HG02870 (cell line): Measurements from ENCODE around the gene GZMA.
"Not testable (repeated sequence)": the region's sequence is repeated elsewhere in the genome, so short reads cannot be mapped to it uniquely, and the experiment has no call there.

ENCODE experiments used
- ATAC-seq: cut with Tn5 transposase; IDR thresholded peaks from one replicate; pipeline ENCODE4 v1.9.1; 2021; ENCODE audit warnings: mild to moderate bottlenecking, moderate library complexity; ENCODE audit not compliant: unreplicated experiment

Gene GZMA

DNA sequence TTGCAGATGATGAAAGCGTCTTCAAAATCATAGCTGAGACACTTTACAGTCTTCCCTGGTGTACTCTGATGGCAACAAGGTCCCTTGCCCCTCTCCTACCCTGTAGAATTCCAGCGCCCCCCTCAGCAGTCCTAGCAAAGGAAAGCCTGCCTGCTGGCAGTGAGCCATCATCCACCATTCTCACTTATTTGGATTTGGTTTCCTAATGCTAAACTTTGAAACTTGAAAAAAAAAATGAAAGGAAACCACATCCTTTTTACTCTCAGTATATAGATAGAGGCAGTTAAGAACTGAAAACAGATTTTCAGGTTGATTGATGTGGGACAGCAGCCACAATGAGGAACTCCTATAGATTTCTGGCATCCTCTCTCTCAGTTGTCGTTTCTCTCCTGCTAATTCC lies at the start of gene GZMA:
Gene GZMA (plus strand): TSS at position 299 of the 400 bp plus-strand sequence. CDS start 37 bp downstream, at position 336.
- ATAC-seq: no peak

DNA sequence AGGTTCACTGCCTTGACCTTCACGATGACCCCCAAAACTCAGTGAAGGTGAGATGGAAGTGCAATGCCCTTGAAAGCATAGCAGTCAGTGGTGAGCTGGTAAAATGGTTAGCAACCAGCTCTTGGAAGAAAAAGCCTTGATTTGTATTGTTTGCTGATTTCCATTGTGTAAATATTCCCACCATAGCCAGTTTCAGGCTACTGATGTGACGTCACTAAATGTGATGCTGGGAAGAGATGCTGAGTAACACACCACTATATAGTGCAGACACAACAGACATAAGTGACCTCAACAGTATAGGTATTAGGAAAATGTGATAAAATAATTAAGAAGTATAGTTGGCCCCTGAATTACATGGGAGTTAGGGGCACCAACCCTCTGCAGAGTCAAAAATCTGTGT lies 47.3 kb upstream of the GZMA start:
- no peak for ATAC-seq

DNA sequence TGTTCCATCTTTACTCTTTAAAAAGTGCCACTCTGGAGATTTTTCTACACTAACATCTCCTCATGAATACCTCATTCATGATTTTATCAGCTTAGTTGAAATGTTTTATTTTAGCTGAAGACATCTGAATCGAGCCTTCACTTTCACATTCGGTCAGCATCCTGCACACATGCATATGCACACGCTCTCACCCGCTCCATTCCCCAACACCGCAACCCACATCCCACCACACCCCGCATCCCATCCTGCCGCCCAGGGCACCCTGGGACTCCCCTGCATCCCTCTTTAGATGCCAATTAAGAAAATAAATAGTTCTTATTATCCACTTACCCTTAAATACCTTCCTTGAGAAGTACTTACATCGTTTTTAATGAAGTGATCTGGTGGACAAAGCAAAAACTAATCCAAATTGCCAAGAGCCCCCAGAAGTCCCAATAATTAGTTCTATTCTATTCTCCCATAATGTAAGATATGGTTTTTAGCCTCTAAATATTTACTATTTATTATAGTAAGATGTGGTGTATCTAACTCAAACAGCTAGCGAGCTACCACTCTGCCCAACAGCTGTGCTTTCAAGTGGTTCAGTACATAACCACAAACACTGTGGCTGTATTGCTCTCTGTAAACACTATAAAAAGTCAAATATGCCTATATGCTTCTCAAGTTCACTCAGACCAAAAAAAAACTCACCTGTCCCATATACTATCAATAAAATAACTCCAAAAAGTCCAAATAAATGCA lies 40.2 kb upstream of the GZMA start:
- no peak for ATAC-seq

- ATAC-seq: no peak
Observed at GRCh38 chr5:55063220-55063863, 39.1 kb upstream of the GZMA start.

- no peak for ATAC-seq
Observed at GRCh38 chr5:55063899-55064298, 38.5 kb upstream of the GZMA start.

DNA sequence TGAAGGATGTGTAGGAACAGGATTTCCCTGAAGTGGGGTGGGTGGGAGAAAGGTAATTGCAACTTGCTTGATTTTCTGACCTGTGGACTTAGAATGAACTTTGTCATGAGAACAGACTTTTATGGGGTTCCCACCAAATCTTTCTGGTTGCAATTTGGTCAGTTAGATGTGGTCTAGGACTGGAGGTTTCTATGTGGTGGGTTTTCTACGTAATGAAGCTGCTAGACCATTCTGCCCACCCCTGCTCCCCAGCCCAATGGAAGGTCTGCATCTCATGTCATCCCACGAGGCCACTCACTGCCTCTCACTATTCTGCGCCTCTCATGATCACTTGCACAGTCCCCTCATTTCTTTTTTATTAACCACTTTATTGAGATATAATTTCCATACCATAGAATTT lies 37.9 kb upstream of the GZMA start:
- ATAC-seq: no peak

GRCh38 chr5:55066277-55066676 lies 36.2 kb upstream of the GZMA start:
- no peak for ATAC-seq

- no peak for ATAC-seq
Observed at GRCh38 chr5:55070968-55071367, 31.5 kb upstream of the GZMA start.

DNA sequence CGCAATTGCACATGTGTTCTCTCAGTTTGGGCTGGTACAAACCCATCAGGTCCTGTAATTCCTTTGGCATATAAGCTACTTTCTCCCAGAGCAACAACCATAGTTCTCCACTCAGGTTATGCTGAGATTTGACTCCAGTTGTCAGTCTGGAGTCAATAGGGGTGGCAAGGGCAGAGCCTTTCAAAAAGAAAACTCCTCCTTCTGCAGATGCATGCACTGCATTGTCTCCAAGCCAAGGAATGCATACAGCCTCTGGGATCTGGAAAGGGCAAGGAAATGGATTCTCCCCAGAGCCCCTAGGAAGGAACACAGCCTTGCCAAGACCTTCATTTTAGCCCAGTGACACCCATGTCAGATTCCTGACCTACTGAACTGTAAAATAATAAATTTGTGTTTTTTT lies 31.0 kb upstream of the GZMA start:
- ATAC-seq: no peak

DNA sequence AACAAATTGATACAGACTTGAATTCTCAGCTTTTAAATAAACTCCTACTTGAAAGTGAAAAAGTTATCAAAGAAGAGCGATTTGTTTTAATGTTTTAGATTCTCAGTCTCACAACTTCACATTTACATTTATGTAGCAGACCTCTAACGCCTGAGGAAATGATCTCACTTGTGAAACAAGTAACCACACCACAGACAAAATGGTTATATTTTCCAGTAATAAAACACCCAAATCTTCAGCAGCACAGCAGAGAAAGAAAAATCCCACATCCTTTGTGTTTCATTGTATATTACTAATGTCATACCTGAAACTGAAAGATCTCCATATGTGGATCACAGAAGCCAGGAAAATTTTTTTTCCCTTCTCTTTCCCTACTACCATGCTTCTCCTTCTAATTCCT lies 29.8 kb upstream of the GZMA start:
- ATAC-seq: no peak

DNA sequence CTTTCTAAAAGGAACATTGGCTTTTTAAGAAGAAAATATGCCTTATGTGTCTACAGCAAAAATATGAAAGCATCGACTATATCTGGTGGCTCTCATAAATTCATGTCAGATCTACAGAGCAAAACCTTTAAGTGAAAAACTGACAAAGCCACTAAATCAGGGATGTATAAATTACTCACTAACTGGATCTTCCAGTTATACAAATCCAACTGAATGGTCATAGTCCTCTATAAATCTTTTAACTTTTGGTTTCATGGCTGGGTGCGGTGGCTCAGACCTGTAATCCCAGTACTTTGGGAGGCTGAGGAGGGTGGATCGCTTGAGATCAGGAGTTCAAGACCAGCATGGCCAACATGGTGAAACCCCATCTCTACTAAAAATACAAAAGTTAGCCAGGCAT lies 29.2 kb upstream of the GZMA start:
- no peak for ATAC-seq

DNA sequence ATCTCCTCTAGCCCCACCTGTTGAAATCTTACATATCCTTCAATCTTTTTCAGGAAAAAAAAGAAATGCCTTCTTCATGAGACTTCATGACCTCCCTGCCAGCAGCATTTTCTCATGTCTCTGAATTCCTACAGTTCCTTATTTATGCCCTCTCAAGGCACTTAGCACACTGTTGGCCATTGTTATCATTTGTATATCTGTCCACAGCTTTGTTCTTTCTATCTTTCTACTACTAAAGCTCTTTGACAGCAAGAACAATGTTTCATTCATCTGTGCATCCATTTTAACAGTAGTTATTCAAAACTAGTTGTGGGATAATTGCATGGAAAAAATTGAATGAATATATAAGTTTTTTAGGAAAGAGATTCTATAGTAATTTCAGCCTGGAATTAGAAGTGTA lies 20.9 kb upstream of the GZMA start:
- ATAC-seq: no peak

DNA sequence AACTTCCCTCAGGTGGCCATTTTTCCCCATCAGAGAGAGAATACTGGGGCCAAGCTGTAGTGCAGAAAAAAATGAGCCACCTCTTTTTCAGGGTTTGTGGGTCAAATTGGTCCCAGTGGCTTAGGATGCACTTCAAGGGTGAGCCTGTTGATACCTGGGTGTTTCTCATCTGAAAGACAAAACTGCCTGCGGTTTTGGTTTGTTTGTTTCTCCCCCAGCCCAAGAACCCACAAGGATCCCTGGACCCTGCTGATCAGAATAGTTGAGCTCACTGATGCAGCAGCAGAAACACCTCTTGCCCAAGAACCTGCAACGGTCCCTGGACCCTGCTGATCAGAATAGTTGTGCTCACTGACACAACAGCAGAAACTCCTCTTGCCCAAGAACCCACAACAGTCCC lies 13.1 kb upstream of the GZMA start:
- ATAC-seq: not testable (repeated sequence)

DNA sequence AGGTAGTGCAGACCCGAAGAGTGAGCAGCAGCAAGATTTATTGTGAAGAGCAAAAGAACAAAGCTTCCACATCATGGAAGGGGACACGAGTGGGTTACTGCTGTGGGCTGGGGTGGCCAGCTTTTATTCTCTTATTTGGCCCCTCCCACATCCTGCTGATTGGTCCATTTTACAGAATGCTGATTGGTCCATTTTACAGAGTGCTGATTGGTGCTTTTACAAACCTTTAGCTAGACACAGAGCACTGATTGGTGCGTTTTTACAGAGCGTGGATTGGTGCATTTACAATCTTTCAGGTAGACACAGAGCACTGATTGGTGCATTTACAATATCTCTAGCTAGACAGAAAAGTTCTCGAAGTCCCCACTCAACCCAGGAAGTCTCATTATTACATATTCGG lies 11.4 kb upstream of the GZMA start:
- ATAC-seq: not testable (repeated sequence)

GRCh38 chr5:55096182-55096581 lies 6.3 kb upstream of the GZMA start:
- no peak for ATAC-seq

- no peak for ATAC-seq
Observed at GRCh38 chr5:55096861-55097260, 5.6 kb upstream of the GZMA start.

DNA sequence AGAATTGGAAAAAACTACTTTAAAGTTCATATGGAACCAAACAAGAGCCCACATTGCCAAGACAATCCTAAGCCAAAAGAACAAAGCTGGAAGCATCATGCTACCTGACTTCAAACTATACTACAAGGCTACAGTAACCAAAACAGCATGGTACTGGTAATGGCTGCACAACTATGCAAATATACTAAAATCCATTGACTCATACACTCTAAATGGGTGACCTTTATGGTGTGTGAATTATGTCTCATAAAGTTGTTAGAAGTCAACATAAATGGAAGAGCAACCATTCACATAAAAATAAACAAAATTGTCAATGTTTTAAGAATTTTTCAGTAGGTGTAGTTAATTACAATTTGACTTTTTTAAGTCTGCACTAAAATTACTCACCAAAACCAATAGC lies 1.3 kb upstream of the GZMA start:
- not testable (repeated sequence) for ATAC-seq

- ATAC-seq: no peak
Observed at GRCh38 chr5:55101556-55102276, 730 bp upstream of the GZMA start.

DNA sequence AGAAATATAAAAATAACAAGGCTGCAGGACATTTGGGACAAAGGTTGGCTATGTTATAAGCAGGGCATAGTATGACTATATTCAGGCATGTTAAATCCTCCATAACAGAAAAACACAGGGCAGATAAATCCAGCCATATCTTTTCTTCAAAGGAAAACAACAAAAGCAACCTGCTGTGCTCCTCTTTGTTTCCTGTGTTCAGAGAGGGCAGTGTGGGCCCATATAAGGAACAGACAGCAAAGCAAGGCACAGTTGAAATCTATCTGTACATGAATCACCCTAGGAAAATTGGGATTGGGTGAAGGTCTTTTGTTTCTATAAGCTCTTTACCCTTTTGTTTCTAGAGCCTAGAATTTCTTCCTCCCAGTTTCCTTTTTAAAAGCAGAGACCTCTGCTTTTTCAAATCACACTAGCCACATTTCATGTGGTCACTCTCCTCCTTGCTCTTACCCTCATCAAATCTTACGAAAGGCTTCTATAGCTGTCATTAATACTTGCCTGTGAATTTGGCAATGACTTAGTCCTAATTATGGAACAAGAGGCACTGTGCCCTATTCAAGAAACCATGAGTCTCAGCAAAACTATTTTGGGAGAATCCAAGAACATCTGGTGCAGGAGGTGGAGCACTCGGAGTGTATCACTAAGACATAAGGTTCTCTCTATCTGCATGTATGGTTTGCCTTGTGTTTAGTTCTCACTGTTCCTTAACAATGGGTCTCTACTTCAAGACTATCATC lies 1.8 kb downstream of the GZMA start:
- no peak for ATAC-seq

DNA sequence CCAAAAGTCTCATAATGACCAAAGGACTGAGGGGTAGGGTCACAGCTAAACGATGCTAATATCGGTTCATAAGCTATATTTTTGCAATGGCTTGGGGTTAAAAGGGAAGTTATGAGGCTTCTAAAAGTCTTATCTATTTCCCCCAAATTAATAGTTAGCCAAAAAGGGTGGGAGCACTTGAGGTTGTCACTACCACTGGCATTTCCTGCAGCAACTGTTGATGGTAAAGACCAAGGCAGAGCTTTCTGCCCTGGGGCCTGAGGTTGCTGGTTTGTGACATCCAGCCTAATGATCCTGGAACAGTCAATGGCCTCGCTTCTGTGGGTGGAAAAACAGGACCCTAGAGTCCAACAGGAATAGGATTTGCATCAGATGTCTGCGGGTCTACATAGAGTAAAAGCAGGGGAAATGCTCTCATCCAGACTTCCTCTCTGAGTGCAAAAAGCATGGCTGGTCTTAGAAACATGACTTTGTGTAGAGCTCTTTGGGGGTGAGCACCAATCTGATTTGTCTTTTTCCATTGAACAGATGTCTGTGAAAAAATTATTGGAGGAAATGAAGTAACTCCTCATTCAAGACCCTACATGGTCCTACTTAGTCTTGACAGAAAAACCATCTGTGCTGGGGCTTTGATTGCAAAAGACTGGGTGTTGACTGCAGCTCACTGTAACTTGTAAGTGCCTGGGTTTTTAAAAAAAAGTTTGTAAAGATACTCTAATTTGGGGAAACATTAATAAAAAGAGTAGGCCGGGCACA lies 2.7 kb downstream of the GZMA start:
- ATAC-seq: no peak

GRCh38 chr5:55105976-55106375 lies 3.5 kb downstream of the GZMA start:
- not testable (repeated sequence) for ATAC-seq
